ENCODE data around the gene MED22.

MED22 gene

GRCh38 chr9:133354766-133355165, 6.8 kb upstream of the MED22 start:
- TF ChIP-seq FOXM1 (IDR thresholded peaks at IDR 0.05; ENCODE audit: borderline replicate concordance, low read depth), result no peak
- no peak for TF ChIP-seq TEAD4 (IDR thresholded peaks at IDR 0.05)
- TF ChIP-seq RAD21 (IDR thresholded peaks at IDR 0.05; ENCODE audit: low read depth), result no peak
- no peak for TF ChIP-seq CEBPB (IDR thresholded peaks at IDR 0.05)
- TF ChIP-seq REST (IDR thresholded peaks at IDR 0.05; ENCODE audit: low read depth), result no peak
- no peak for TF ChIP-seq CREB1 (IDR thresholded peaks at IDR 0.05; ENCODE audit: low read depth)
- no peak for TF ChIP-seq EP300 (IDR thresholded peaks at IDR 0.05; ENCODE audit: borderline replicate concordance)
- TF ChIP-seq USF1 (IDR thresholded peaks at IDR 0.05), result no peak
- no peak for TF ChIP-seq EGR1 (IDR thresholded peaks at IDR 0.05)
- no peak for TF ChIP-seq ZBTB7A (IDR thresholded peaks at IDR 0.05; ENCODE audit: low read depth)
- no peak for TF ChIP-seq MAX (IDR thresholded peaks at IDR 0.05)
- no peak for TF ChIP-seq YY1 (IDR thresholded peaks at IDR 0.05; ENCODE audit: low read depth)
- TF ChIP-seq NFIC (IDR thresholded peaks at IDR 0.05), result no peak
- no peak for TF ChIP-seq TAF1 (IDR thresholded peaks at IDR 0.05; ENCODE audit: low read depth)
- no peak for TF ChIP-seq TCF12 (IDR thresholded peaks at IDR 0.05; ENCODE audit: low read depth)

GRCh38 chr9:133353548-133353947, 5.6 kb upstream of the MED22 start:
- TF ChIP-seq ZBTB7A (IDR thresholded peaks at IDR 0.05; ENCODE audit: low read depth) (no peak), REST (IDR thresholded peaks at IDR 0.05; ENCODE audit: low read depth) (no peak), CREB1 (IDR thresholded peaks at IDR 0.05; ENCODE audit: low read depth) (no peak), MAX (IDR thresholded peaks at IDR 0.05) (no peak), EGR1 (IDR thresholded peaks at IDR 0.05) (no peak), CEBPB (IDR thresholded peaks at IDR 0.05) (no peak), YY1 (IDR thresholded peaks at IDR 0.05; ENCODE audit: low read depth) (no peak), FOXM1 (IDR thresholded peaks at IDR 0.05; ENCODE audit: borderline replicate concordance, low read depth) (no peak), EP300 (IDR thresholded peaks at IDR 0.05; ENCODE audit: borderline replicate concordance) (no peak), NFIC (IDR thresholded peaks at IDR 0.05) (no peak), USF1 (IDR thresholded peaks at IDR 0.05) (no peak), TCF12 (IDR thresholded peaks at IDR 0.05; ENCODE audit: low read depth) (no peak)

GRCh38 chr9:133352635-133353340, 4.9 kb upstream of the MED22 start:
- no peak for TF ChIP-seq NFIC (IDR thresholded peaks at IDR 0.05)
- TF ChIP-seq CEBPB (IDR thresholded peaks at IDR 0.05), result no peak
- no peak for TF ChIP-seq CREB1 (IDR thresholded peaks at IDR 0.05; ENCODE audit: low read depth)
- TF ChIP-seq YY1 (IDR thresholded peaks at IDR 0.05; ENCODE audit: low read depth), result no peak
- no peak for TF ChIP-seq TCF12 (IDR thresholded peaks at IDR 0.05; ENCODE audit: low read depth)
- TF ChIP-seq FOXM1 (IDR thresholded peaks at IDR 0.05; ENCODE audit: borderline replicate concordance, low read depth), result no peak
- TF ChIP-seq USF1 (IDR thresholded peaks at IDR 0.05), result no peak
- no peak for TF ChIP-seq RAD21 (IDR thresholded peaks at IDR 0.05; ENCODE audit: low read depth)
- TF ChIP-seq EP300 (IDR thresholded peaks at IDR 0.05; ENCODE audit: borderline replicate concordance), result no peak
- no peak for TF ChIP-seq TAF1 (IDR thresholded peaks at IDR 0.05; ENCODE audit: low read depth)
- TF ChIP-seq ZBTB7A (IDR thresholded peaks at IDR 0.05; ENCODE audit: low read depth), result no peak
- no peak for TF ChIP-seq EGR1 (IDR thresholded peaks at IDR 0.05)
- TF ChIP-seq TEAD4 (IDR thresholded peaks at IDR 0.05), result no peak
- no peak for TF ChIP-seq REST (IDR thresholded peaks at IDR 0.05; ENCODE audit: low read depth)
- no peak for TF ChIP-seq MAX (IDR thresholded peaks at IDR 0.05)
